Fibroblast of villous mesenchyme (primary cell): ENCODE results near the gene OR52K1. TPM values are rescaled to one million over a fixed set of nuclear protein-coding genes. Genes with fewer than 3 reads are reported as not detected.
"Not testable (repeated sequence)": the region's sequence is repeated elsewhere in the genome, so short reads cannot be mapped to it uniquely, and the experiment has no call there.

Experiments used
- DNase-seq: peaks from one replicate; pipeline ENCODE4 v3.0.0-alpha.2; 2010; ENCODE audit warnings: low read depth
- H3K4me3 ChIP-seq: 2 replicates; pipeline ENCODE4 v1.5.1; 2011; ENCODE audit warnings: low read depth, mild to moderate bottlenecking, low read length
- CTCF ChIP-seq: IDR thresholded peaks from 2 replicates; pipeline ENCODE4 v1.5.1; 2012; ENCODE audit warnings: low read depth, mild to moderate bottlenecking, low read length; ENCODE audit not compliant: insufficient read depth
- total RNA-seq: library from RNA; depleted of rRNA; stranded (reverse); fragments of >200 nt; gene quantifications from 2 replicates; pipeline ENCODE4 v1.2.3, GENCODE V29; 2012

Gene OR52K1
- total RNA-seq, 1 donor = not detected

GRCh38 chr11:4527926-4528325 is 45.5 kb downstream of the OR52K1 start:
- no peak for DNase-seq

GRCh38 chr11:4531686-4532085 is 49.2 kb downstream of the OR52K1 start:
- not testable (repeated sequence) for DNase-seq, H3K4me3 ChIP-seq

More at GRCh38 chr11:4527926-4528325, 45.5 kb downstream of the OR52K1 start:
- no peak for TF ChIP-seq CTCF
- H3K4me3 ChIP-seq = no peak overlapping the region

GRCh38 chr11:4539603-4540219 is 57.3 kb downstream of the OR52K1 start:
- H3K4me3 ChIP-seq = no peak overlapping the region
- peak; percentile 34 for DNase-seq
- TF ChIP-seq CTCF = peak; percentile 64

GRCh38 chr11:4541071-4541470 is 58.6 kb downstream of the OR52K1 start:
- H3K4me3 ChIP-seq = no peak overlapping the region
- no peak for DNase-seq
- TF ChIP-seq CTCF = no peak

Other genes with a start within 250 kb of the OR52K1 start
- gene OR52B4, start 114.3 kb upstream of the OR52K1 start, total RNA-seq = not detected in 2 replicates
- gene TRIM21, start 88.9 kb upstream of the OR52K1 start, total RNA-seq = 11.0 and 20.3 TPM in 2 replicates
- not detected in 2 replicates for gene OR52K2, start 33.4 kb upstream of the OR52K1 start, total RNA-seq
- gene OR52M1, start 62.5 kb downstream of the OR52K1 start, total RNA-seq = not detected in 2 replicates
- not detected in 2 replicates for gene OR52I2, start 99.1 kb downstream of the OR52K1 start, total RNA-seq
- gene OR52I1, start 111.4 kb downstream of the OR52K1 start, total RNA-seq = under 0.01 TPM in 1 of 2 replicates, not detected in the other
- 9.3 and 12.1 TPM in 2 replicates for gene TRIM68, start 125.6 kb downstream of the OR52K1 start, total RNA-seq
- not detected in 2 replicates for gene OR51D1, start 154.8 kb downstream of the OR52K1 start, total RNA-seq
- gene OR51E1, start 161.3 kb downstream of the OR52K1 start, total RNA-seq = not detected in 2 replicates
- gene OR51E2, start 215.2 kb downstream of the OR52K1 start, total RNA-seq = 0.43 and 1.9 TPM in 2 replicates
- gene MMP26, start 222.1 kb downstream of the OR52K1 start, total RNA-seq = not detected in 2 replicates